HepG2 (cell line): ENCODE measurements around the gene NEU4. TPM values are rescaled to one million over a fixed set of nuclear protein-coding genes. Genes with fewer than 3 reads are reported as not detected.

ENCODE experiments used
- ARNT ChIP-seq: fragments of 450-650 bp; IDR thresholded peaks from 2 replicates; pipeline ENCODE4 v1.6.1; 2017
- ETS1 ChIP-seq: sonication (generic); formaldehyde crosslinking; IDR thresholded peaks from 2 replicates; pipeline ENCODE4 v1.4.0; 2020; ENCODE audit warnings: missing genetic modification reagents
- NBN ChIP-seq: fragments of 450-650 bp; conservative IDR thresholded peaks from 2 replicates; pipeline ENCODE4 v1.6.1; 2017
- REL ChIP-seq: sonication (generic); formaldehyde crosslinking; conservative IDR thresholded peaks from 2 replicates; pipeline ENCODE4 v1.8.0; 2022; ENCODE audit warnings: mild to moderate bottlenecking, missing genetic modification reagents, moderate library complexity
- TCF12 ChIP-seq, 2 experiments: fragments of 450-650 bp in 1 of 2; sonication (generic) in 1 of 2; formaldehyde crosslinking in 1 of 2; IDR thresholded peaks; 2 replicates each; pipeline versions ENCODE4 v1.6.1 to v1.8.0; 2017 to 2022; ENCODE audit warnings: antibody characterized with exemption in 1 of 2, mild to moderate bottlenecking in 1 of 2, missing genetic modification reagents in 1 of 2, moderate library complexity in 1 of 2
- ZBTB40 ChIP-seq, 2 experiments: fragments of 450-650 bp in 1 of 2; sonication (generic) in 1 of 2; formaldehyde crosslinking in 1 of 2; IDR thresholded peaks; 2 replicates each; pipeline versions ENCODE4 v1.6.1 to v1.8.0; 2016 to 2022; ENCODE audit warnings: antibody characterized with exemption in 1 of 2, mild to moderate bottlenecking in 1 of 2, missing genetic modification reagents in 1 of 2
- ZNF282 ChIP-seq: fragments of 450-650 bp; IDR thresholded peaks from 2 replicates; pipeline ENCODE4 v1.6.1; 2018; ENCODE audit not compliant: partially characterized antibody
- ZNF484 ChIP-seq: sonication (generic); formaldehyde crosslinking; IDR thresholded peaks from 2 replicates; pipeline ENCODE4 v1.5.1; 2020; ENCODE audit warnings: mild to moderate bottlenecking, low read depth, missing genetic modification reagents, borderline replicate concordance
- ZNF883 ChIP-seq: sonication (generic); formaldehyde crosslinking; IDR thresholded peaks from 2 replicates; pipeline ENCODE4 v1.5.1; 2020; ENCODE audit warnings: mild to moderate bottlenecking, missing genetic modification reagents; ENCODE audit errors: not compliant biosample characterization
- polyA plus RNA-seq, 8 experiments: library from polyadenylated mRNA; depleted of rRNA in 3 of 8; stranded (reverse) in 7 of 8; unstranded in 1 of 8; fragments of >200 nt; fragmentation: Illumina TruSeq in 4 of 8; extraction: Trizol in 4 of 8; gene quantifications; 2 replicates each; pipeline versions ENCODE4 v1.2.1 to v1.2.3, GENCODE V29; 2011 to 2016; ENCODE audit warnings: low read depth in 4 of 8, missing spikeins in 1 of 8, mixed read lengths in 1 of 8; ENCODE audit not compliant: insufficient read depth in 1 of 8
- total RNA-seq, 5 experiments: library from RNA; depleted of rRNA; stranded (reverse); fragments of >200 nt; fragmentation: Illumina TruSeq; extraction: Trizol; gene quantifications; 2 replicates each; pipeline ENCODE4 v1.2.3, GENCODE V29; 2016; ENCODE audit warnings: low read depth in 1 of 5

Gene NEU4
- total and polyA plus RNA-seq, 2 of the 13 experiments (the other 11 are each of a cell fraction or from before 2014, with no cell fraction given) = 53.5 to 107 TPM

- TF ChIP-seq ZBTB40 (IDR thresholded peaks at IDR 0.05) = no peak
- TF ChIP-seq ZBTB40 (CRISPR knock-in tag; IDR thresholded peaks at IDR 0.05) = no peak
- TF ChIP-seq NBN = no peak
- TF ChIP-seq ZNF484 (CRISPR knock-in tag) = no peak
- TF ChIP-seq ETS1 = no peak
- no peak for TF ChIP-seq REL (CRISPR knock-in tag)
- no peak for TF ChIP-seq TCF12 (IDR thresholded peaks at IDR 0.05)
- no peak for TF ChIP-seq TCF12 (CRISPR knock-in tag; IDR thresholded peaks at IDR 0.05)
- no peak for TF ChIP-seq ZNF883
- TF ChIP-seq ZNF282 = no peak
- no peak for TF ChIP-seq ARNT
Observed at GRCh38 chr2:241818229-241818942, 9.4 kb downstream of the NEU4 start (continued).
